Lung microvascular endothelial cell (primary cell): ENCODE measurements around the gene TFF1. TPM values are rescaled to one million over a fixed set of nuclear protein-coding genes. Genes with fewer than 3 reads are reported as not detected.

Source experiments
- DNase-seq, 2 donors: peaks; one replicate each; pipeline versions ENCODE4 v3.0.0 to v3.0.0-alpha.2; 2010; ENCODE audit warnings: low read depth in 2 of 2
- total RNA-seq: library from RNA; depleted of rRNA; stranded (reverse); fragments of >200 nt; gene quantifications from 2 replicates; pipeline ENCODE4 v1.2.1, GENCODE V29; 2014

TFF1 gene
- total RNA-seq, 1 donor from 2014 or later: not detected

- no peak for DNase-seq
These were observed 22.3 kb downstream of the TFF1 start for GRCh38 chr21:42343963-42344510.

GRCh38 chr21:42343556-42343955 lies 22.8 kb downstream of the TFF1 start:
- DNase-seq: no peak

- DNase-seq: no peak
These were observed 23.2 kb downstream of the TFF1 start for GRCh38 chr21:42343101-42343500.

- no peak for DNase-seq
These were observed 24.4 kb downstream of the TFF1 start for GRCh38 chr21:42341776-42342542.

- no peak for DNase-seq
These were observed 25.9 kb downstream of the TFF1 start for GRCh38 chr21:42340187-42341050.

- no peak for DNase-seq
These were observed 27.3 kb downstream of the TFF1 start for GRCh38 chr21:42338729-42339715.

GRCh38 chr21:42337830-42338728 lies 28.3 kb downstream of the TFF1 start:
- peak; percentile 63 to 92 for DNase-seq

GRCh38 chr21:42337276-42337675 lies 29.1 kb downstream of the TFF1 start:
- DNase-seq: no peak

- no peak for DNase-seq
These were observed 30.3 kb downstream of the TFF1 start for GRCh38 chr21:42336054-42336453.

GRCh38 chr21:42332557-42333317 lies 33.6 kb downstream of the TFF1 start:
- no peak for DNase-seq

GRCh38 chr21:42331660-42332059 lies 34.7 kb downstream of the TFF1 start:
- DNase-seq: no peak

- DNase-seq: no peak
These were observed 35.7 kb downstream of the TFF1 start for GRCh38 chr21:42330380-42331371.

GRCh38 chr21:42324896-42325295 lies 41.4 kb downstream of the TFF1 start:
- no peak for DNase-seq

GRCh38 chr21:42321845-42322244 lies 44.5 kb downstream of the TFF1 start:
- DNase-seq: no peak

GRCh38 chr21:42321231-42321630 lies 45.1 kb downstream of the TFF1 start:
- DNase-seq: no peak

GRCh38 chr21:42320791-42321190 lies 45.5 kb downstream of the TFF1 start:
- no peak for DNase-seq

GRCh38 chr21:42319851-42320572 lies 46.3 kb downstream of the TFF1 start:
- DNase-seq: no peak
